ENCODE data around the gene MYO6.
"Not testable (repeated sequence)": the region's sequence is repeated elsewhere in the genome, so short reads cannot be mapped to it uniquely, and the experiment has no call there.

MYO6 gene

DNA sequence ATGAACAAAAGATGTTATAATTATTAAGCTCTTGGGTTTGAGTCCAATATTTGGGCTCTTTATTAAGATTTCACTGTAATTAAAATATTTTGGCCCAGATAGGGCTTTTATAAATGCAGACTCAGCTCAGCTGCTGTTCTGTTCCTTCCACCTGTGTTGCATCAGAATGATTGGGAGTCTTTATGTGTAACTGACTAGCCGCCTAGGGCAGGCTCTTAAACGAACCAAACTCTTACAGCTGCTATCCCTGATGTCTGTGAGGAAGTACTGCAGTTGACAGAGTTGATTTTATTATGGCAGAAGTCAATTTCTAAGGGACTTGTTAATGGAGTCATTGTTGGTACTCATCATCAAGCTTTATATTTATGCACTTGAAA is 144.7 kb downstream of the MYO6 start:
- DNase-seq, result no peak

DNA sequence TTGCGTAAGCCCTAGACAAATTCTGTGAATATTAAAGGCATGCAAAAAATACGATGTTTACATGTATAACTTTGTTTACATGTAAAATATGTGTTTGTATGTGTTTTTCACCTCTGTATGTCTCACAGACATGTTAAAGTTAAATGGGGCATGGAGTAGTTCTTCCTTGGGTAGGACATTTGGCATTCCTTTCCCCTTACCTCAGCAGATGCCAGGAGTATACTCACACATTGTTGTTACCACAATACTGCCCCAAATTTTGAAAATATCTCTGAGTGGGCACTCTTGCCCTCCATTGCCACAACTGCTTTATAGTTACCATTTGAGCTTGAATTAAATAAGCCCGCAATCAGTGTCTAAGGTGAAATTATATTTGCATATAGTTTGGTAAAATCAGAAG is 147.5 kb downstream of the MYO6 start:
- DNase-seq, result no peak

DNA sequence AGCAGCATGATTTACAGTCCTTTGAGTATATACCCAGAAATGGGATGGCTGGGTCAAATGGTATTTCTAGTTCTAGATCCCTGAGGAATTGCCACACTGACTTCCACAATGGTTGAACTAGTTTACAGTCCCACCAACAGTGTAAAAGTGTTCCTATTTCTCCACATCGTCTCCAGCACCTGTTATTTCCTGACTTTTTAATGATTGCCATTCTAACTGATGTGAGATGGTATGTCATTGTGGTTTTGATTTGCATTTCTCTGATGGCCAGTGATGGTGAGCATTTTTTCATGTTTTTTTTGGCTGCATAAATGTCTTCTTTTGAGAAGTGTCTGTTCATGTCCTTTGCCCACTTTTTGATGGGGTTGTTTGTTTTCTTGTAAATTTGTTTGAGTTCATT is 151.2 kb downstream of the MYO6 start:
- DNase-seq, result not testable (repeated sequence)

DNA sequence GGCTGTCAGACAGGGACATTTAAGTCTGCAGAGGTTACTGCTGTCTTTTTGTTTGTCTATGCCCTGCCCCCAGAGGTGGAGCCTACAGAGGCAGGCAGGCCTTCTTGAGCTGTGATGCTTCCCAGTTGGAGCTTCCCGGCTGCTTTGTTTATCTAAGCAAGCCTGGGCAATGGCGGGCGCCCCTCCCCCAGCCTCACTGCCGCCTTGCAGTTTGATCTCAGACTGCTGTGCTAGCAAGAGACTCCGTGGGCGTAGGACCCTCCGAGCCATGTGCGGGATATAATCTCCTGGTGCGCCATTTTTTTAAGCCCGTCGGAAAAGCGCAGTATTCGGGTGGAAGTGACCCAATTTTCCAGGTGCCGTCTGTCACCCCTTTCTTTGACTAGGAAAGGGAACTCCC is 156.1 kb downstream of the MYO6 start:
- DNase-seq, result not testable (repeated sequence)

DNA sequence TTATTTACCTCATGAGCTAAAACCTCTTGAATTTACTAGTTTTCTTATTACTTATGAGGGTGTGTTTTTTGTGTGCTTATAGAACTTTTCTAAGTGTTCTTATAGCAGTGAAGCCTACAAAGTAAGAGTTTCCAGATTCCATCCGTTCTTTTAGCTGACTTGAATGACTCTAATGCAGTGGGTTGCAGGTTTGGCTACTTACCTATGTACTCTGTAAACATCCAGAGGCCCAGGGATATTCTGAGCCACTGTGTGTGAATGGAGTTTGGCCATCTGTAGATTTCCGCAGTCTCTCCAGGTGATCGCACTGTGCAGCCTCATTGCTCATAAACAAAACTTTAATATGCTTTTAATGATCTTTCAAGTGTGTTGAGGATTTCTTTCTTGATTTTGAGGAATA is 157.8 kb downstream of the MYO6 start:
- no peak for DNase-seq

DNA sequence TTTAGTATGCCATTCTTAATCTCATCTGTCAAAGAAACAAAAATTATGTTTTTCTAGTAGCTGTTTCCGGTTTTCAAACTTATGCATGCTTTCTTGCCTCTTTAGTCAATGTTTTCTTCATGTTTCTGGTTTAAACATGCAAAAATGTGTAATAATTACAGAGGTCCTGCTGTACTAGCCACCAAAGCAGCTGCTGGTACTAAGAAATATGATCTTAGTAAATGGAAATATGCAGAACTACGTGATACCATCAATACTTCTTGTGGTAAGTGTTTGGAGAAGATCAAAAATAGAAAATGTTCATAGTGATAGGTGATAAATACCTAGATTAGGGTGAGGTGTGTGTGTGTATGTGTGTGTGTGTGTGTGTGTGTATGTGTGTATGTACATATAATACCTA is 158.4 kb downstream of the MYO6 start:
- DNase-seq, result no peak

DNA sequence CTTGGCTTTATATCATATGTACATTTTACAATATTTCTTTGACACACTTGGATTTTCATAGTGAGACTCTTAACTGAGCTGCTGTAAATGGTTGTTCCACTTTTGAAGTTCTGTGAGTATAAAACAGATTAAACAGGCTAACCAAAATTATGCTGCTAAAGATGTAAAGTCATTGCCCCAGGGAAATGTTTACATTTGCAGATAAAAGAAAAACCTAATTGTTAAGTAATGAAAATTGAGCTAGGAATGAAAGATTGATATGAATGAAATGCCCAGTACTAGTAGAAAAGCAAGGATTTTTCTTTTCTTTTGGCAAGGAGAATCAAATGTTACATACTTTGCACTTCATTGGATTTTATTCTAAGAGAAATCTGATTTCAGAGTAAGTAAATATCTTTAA is 164.0 kb downstream of the MYO6 start:
- DNase-seq, result no peak

DNA sequence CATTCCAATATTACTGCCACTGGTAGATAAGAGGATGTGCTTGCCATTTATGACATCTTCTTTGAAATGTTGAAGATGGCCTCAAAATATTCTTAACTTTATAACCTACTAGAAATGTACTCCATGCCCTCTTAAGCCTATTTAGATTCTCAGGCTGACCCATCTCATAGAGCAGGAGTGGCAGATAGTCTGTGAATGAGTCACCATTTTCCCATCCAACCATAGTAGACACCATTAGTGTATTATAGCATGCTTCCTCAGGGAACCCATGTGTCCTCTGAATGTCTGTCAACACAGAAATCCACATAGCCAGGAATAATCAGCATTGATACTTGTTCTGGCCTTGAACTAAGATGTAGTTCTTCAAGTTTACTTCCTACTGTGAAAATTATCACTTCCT is 173.2 kb downstream of the MYO6 start:
- no peak for DNase-seq

DNA sequence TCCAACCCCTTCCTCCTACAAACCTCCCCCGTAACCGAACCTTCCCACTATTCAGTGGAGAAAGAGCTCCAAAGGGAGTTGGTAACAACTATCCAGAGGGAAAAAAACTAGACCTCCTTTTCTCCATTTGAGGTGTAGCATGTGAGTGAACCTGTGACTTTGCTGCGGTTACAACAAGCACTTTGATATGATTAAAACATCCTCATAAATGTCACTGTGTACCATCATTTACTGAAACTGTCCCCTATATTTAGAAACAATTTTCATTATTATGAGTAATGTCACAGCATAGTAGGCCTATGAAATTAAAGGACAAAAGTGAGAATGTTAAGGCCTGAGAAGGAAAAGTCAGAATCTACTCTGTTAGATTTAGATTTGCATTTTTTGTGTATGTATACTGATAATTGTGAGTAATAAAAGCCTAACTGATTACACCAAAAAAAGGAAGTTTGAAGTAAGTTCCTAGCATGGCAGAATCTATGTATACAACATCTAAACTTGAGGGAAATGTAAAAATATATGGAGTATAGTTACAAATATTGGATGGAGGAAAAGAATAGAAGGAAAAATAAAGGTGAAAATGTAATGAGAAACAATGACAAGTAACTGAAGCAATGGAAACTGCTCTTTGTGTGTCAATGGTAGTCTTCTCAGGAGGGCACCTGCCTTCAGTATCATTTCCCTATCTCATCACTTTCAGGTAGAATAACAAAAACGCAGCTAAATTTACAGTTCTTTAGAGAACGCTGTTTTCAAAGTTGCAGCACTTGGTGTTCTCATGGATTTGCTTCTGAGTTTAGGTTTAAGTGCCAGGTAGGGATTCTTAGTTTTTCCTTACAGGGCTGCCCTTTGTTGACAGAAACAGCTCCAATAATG is 177.5 kb downstream of the MYO6 start:
- no peak for DNase-seq

DNA sequence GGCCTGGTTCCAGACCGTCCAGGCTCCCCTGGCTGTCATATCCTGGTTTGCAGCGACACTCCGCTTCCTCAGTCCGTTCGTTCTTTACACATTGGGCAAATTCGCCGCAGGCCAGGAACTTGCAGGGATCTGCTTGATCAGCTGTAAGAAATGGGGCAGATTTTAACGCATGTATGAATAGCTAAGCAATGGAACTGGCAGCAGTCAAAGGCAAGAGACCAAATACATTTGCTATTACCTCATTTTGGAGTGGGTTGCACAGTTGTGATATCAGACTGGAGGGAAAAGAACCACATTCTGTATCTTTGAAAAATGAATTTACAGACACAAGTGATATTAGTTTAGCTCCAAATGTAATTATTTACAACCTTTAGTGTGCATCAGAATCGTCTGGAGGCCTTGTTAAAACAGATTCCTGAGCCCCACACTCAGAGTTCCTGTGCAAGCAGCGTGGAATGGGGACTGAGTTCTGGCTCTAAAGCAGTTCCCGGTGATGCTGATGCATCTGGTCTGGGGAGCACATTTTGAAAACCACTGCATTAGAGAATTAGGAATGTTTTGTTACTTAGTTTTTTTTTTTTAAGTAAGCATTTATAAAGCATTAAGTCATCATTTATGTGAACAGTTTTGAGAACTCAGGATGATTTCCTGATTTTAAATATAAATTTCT is 182.1 kb downstream of the MYO6 start:
- no peak for DNase-seq

DNA sequence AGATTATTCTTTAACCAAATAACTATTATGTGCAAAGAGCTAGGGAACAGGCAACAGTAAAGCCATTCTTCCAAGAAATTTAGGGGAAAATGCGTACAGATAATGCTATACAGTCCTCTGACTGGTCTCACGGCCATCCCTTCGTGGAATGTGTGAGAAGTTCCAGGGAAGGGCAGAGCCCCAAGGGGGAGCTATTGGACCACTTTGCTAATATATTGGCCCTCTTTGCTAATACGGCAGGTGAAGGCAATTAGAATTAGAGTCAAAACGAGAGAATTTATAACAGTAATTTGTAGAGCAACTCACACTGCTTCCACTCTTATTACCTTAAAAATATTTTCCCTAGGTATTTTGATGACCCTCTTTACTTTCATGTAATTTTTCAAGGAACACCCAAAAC is 183.0 kb downstream of the MYO6 start:
- peak; percentile 43 for DNase-seq

DNA sequence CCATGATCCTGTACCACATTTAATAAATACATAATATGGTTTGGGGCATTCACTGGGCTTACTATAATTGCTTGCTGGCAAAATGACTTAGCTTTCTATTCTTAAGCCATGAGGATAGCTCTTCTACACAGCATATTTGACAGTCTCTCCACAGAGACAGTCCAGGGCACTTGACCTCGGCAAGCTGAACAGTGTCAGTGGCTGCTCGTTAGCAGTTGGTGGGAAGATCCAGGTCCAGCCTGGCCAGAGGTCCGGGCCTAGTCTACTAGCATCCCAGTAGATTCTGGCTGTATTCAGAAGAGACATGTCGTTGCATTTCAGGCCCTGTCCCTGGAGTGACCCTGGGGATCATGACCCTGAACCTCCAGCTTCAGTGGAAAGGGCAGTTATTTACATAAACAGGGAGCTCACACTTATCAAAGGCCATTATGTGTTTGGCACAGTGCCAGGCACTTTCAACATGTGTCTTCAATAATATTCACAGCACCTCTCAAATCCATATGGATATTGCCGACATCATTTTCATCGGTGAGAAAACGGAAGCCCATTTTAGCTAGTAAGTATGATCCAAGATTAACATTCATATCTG is 184.4 kb downstream of the MYO6 start:
- DNase-seq, result no peak

DNA sequence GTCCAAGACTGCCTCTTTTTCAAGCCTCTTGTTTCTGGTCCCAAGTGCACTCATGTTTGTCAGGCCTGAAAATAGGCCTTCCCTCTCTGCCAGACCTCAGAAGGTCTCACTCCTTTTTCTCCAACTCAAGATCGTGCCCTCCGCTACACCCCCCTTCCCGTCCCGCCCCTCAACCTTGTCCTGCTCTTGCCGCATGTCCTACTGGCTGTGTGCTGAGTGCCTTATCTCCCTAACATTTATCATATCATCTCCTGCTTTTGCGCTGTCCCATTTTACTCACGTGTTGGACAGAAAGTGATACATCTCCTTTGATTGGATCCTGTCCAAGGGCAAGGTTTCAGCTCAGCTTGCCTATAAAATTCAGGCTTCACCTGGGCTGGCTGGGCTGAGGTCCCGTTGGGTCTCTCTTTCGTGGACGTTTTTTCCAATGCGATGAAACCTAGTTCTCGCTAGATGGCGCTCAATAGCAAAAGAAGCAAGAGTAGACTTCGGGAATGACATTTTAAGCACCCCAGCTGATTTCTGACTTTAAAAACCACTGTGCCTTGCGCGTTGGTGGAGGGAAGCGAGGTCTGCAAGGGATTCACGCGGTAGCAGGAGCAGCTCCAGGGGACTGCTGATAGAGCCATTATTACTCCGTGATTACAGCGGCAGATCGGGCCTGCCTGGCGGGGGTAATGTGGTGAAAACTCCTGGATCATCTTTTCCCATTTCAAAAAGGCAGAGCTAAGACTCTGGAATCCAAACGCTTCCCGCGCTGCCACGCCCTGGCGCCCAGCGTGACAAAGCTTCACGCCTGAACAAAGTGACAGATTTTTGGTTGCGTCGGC is 185.8 kb downstream of the MYO6 start:
- peak; percentile 79 for DNase-seq

DNA sequence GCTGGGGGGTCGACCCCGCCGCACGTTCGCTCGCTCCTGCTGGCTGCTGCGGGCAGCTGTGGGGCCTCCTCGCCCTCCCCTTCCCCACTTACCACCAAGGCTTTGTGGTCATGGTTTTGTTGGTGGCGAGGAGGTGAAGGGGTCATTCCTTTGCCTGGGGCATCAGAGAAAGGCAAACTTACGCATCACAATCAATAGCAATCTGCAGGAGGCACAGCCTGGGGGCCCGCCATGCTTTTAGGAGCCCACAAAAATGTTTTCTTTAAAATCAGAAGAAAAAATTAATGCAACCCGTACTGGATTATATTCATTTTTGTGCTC is 186.4 kb downstream of the MYO6 start:
- no peak for DNase-seq

DNA sequence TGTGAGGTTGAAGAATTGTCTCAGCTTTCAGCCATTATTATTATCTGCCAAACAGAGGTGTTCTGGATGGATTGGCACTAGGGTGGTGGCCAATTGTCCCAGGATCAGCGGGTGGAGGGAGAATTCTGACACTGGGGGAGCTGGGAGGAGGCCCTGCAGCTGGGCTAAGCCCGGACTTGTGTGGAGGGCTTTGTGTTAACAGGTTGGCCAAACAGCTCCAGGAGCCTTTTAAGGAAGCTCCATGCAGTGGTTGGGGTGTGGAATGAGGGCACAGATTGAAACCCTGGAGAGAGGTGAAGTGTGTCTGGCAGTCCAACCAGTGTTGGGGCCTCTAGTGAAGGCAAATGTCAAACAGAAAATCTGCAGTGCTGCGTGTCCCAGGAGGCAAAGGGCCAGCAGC is 187.6 kb downstream of the MYO6 start:
- DNase-seq, result no peak

DNA sequence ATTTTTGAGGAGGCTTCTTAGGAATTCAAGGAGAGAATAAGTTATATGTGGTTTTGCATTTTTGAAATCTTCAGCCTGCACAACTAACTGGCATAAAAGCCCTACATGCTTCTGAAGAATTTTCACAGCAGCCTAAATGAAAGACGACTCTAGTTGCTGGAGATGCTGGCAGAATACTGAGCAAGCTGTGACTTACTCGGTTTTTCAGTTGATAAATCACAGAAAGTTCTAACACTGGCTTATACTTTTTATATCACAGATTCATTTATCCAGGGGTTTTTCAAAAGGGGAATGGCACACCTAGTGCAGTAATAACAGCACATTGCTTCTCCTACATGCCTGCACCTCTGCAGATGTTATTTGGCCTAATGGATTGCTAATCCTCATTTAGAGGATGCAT is 188.8 kb downstream of the MYO6 start:
- no peak for DNase-seq

DNA sequence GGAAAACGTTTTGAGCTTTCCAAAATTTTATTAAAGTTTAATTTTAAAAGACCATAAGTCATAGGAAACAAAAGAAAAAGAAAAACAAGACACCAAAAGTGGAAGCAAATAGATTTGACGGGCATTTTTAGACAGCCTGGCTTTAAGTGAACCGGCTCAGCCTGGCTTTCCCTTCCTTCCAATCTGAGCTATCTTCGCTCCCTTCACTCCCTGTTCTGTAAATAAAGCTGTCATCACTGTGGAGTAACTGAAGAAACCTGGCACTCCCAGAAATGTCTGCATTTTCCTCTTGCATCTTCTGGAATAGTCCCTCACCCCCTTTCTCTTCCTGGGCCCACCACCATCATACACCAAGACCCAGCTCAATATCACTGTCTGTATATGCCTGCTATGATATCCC is 191.5 kb downstream of the MYO6 start:
- DNase-seq, result no peak

DNA sequence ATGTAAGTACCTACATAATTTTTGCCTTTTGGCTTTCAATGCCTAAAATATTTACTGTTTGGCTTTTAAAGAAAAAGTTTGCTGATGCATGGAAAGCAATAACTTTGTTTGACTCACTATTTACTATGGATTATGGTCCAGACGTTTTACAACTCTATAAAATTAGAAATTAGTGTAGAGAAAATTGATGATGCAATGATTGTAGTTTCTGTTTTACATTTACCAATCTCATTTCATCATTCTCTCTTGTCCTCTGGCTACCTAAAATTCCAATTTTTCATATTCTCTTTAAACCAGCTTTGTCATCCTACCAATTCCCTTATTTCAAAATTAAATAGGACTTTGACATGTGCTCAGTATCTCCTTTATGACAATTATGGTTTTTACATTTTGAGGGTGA is 192.5 kb downstream of the MYO6 start:
- no peak for DNase-seq

DNA sequence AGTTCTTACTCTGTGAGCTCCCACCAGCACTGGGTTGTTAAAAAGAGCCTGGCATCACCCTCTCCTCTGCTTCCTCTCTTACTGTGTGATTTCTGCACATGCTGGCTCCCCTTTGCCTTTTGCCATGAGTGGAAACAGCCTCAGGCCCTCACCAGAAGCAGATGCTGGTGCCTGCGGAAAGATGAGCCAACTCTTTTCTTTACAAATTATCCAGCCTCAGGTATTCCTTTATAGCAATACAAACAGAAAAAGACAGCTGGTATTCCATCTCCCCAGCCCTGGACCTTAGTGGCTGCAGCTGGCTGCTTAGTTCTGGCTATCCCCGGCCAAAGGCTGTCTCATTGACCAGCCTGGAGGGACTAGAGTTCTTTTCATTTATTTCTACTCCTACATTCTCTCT is 194.3 kb downstream of the MYO6 start:
- no peak for DNase-seq

DNA sequence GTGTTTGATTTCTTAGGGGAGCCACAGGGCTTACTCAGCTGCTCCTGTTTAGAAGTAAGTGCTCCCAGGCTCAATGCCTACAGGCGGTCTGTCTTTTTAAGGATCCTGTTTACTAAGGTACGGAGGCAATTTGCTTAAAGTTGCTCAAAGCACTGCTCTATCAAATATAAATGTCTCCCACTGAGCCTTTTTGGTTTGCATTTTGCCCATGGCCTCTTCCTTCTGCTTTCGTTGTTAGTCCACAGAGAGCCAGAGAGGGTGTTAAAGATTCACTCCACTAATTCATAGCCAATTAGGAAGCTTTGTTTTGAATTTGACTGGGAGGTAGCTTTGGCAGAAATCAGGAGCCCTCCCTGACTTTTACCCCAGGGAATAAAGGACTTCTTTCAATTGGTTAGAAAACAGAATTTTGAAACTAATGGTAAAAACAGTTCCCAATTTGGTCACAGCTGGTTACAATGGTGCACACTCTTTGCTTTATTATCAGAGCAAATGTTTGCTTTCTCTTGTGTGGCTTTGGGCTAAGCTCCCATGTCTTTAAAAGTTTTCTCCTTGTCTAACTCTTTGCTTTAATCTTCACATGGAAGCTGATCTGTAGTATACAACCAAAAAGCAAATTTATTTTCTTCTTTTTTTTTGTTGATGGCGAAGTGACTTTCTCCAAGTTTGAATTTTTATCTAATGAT is 197.2 kb downstream of the MYO6 start:
- no peak for DNase-seq

DNA sequence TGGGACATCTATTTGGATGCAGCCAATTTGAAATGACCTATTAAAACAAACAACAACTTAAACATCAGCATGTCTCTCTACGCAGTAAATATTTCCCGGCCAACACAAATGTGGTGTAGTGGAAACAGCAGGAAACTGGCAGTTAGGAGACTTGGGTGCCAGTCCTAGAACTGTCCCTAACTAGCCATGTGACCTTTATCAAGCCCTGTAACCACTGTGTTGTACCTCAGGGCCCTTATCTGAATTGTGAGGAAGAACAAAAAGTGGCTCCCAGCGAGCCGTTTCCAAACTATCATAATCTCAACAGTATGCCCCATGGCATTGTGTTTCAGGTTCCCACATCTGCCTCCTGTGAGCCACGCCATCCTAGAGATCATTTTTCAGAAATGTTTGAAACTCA is 198.9 kb downstream of the MYO6 start:
- no peak for DNase-seq

DNA sequence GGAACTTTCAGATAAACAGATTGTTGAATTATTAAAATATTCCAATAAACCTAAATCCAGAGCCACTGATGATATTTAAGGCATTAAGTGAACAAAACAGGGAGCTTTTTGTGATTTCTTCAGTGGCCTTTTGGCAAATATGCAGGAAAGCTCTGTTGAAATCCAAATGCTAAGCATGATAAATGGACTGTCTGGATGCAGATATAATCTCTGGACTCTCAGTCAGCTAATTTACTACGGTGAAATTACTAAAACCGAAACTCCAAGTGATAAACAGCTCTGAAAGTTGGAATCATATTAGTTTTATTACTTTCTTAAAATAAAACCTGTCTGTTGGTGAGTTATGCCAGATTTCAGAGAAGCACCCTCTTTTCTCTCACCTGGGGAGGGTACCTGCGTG is 203.1 kb downstream of the MYO6 start:
- no peak for DNase-seq

DNA sequence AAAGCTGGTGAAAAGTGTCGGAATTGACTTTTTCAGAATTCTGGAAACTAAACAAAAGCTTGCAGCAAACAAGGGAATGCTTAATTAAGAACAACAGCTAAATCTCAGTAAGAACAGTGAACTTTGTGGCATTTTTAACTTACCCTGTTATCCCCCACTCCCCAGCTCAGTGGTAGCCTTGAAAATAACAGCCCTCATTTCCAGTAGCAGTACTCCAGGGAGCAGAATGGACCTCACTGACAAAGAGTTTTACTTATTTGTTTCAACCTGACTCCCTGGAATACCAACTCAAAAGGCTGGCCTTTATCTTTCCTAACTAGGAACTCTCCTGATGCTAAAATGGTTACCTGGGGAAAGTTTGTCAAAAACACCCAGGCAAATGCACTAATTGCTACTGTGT is 214.5 kb downstream of the MYO6 start:
- no peak for DNase-seq

All from hematopoietic multipotent progenitor cell treated with erythropoietin and hydrocortisone succinate and interleukin-3 and kit ligand, for 6 days (in vitro differentiated cells).